K562 (cell line): ENCODE results near the gene NNAT. TPM values are rescaled to one million over a fixed set of nuclear protein-coding genes. Genes with fewer than 3 reads are reported as not detected.
A peak's percentile ranks its signal among the peaks of the same experiment; 100 is the strongest.

Experiments used
- ATAC-seq: fragments of 200-7000 bp; cut with Tn5 transposase; 3 replicates; pipeline ENCODE4 v1.9.1; 2020; ENCODE audit warnings: moderate library complexity
- BruUV-seq: library from RNA; stranded (reverse); fragments of 400-500 nt; replicated peaks from 2 replicates; lab custom pipeline; 2021; lab: Mats Ljungman, UMichigan
- CTCF ChIA-PET: fragments of 300-600 bp; formaldehyde crosslinking; extraction: SDS; loops from one replicate; lab custom pipeline; 2021; ENCODE audit warnings: low intra/inter-chr PET ratio; lab: Yijun Ruan, JAX
- POLR2A ChIA-PET: fragments of 300-600, 350-650 bp; sonication (Branson Sonifier 250); formaldehyde crosslinking; extraction: SDS; loops from one replicate; lab custom pipeline; 2021; ENCODE audit warnings: antibody characterized with exemption, inconsistent platforms; lab: Yijun Ruan, JAX
- DNase-seq, 4 experiments: peaks; one replicate each; pipeline versions ENCODE4 v3.0.0 to v3.0.0-alpha.2; 2011 to 2018; ENCODE audit warnings: low spot score in 3 of 4, mixed read lengths in 3 of 4; ENCODE audit errors: extremely low read depth in 1 of 4
- FAIRE-seq: peaks from 2 replicates; lab custom pipeline; 2011; peaks lifted over from hg19 to GRCh38; lab: Jason Lieb, UNC
- H2AFZ ChIP-seq: 2 replicates; pipeline ENCODE4 v1.6.0; 2011; ENCODE audit warnings: low read depth, low read length, control low read depth, inconsistent platforms
- H3K27ac ChIP-seq: fragments of 200-600 bp; 3 replicates; pipeline ENCODE4 v1.8.0; 2011; ENCODE audit warnings: low read depth, mild to moderate bottlenecking, control low read depth, inconsistent platforms, low read length, moderate library complexity, mixed read lengths; ENCODE audit errors: extremely low read depth
- H3K27me3 ChIP-seq, 2 experiments: fragments of 300-600 bp in 1 of 2; 2 replicates in 1 of 2; 3 replicates in 1 of 2; pipeline versions ENCODE4 v1.6.0 to v1.8.0; 2011; ENCODE audit warnings: inconsistent platforms in 2 of 2, low read length in 2 of 2, mild to moderate bottlenecking in 1 of 2, mixed read lengths in 1 of 2, moderate library complexity in 1 of 2; ENCODE audit not compliant: control insufficient read depth in 2 of 2, insufficient read depth in 2 of 2
- H3K36me3 ChIP-seq: fragments of 300-600 bp; 3 replicates; pipeline ENCODE4 v1.8.0; 2011; ENCODE audit warnings: mild to moderate bottlenecking, low read length, inconsistent platforms; ENCODE audit not compliant: control insufficient read depth, insufficient read depth
- H3K4me1 ChIP-seq, 2 experiments: fragments of 200-600 bp in 1 of 2; replicated peaks in 1 of 2; 2 replicates in 1 of 2; 3 replicates in 1 of 2; pipeline versions ENCODE4 v1.5.1 to v1.8.0; 2011; ENCODE audit warnings: inconsistent platforms in 2 of 2, low read length in 2 of 2, mild to moderate bottlenecking in 1 of 2, mixed read lengths in 1 of 2, moderate library complexity in 1 of 2; ENCODE audit not compliant: control insufficient read depth in 2 of 2, insufficient read depth in 2 of 2
- H3K4me2 ChIP-seq: 2 replicates; pipeline ENCODE4 v1.6.1; 2011; ENCODE audit warnings: low read length, control low read depth, inconsistent platforms, mixed read lengths; ENCODE audit not compliant: insufficient read depth
- H3K4me3 ChIP-seq: fragments of 200-600 bp; sonication (generic), shearing (Covaris generic); 2 replicates; pipeline ENCODE4 v1.5.1; 2016; ENCODE audit warnings: control low read depth, inconsistent platforms
- H3K79me2 ChIP-seq: fragments of 200-600 bp; 3 replicates; pipeline ENCODE4 v1.8.0; 2011; ENCODE audit warnings: low read length, inconsistent platforms; ENCODE audit not compliant: control insufficient read depth, insufficient read depth
- H3K9ac ChIP-seq, 2 experiments: 2 replicates each; pipeline versions ENCODE4 v1.6.0 to v1.6.1; 2011; ENCODE audit warnings: low read depth in 2 of 2, low read length in 2 of 2, control low read depth in 1 of 2, inconsistent platforms in 1 of 2, mild to moderate bottlenecking in 1 of 2, mixed read lengths in 1 of 2; ENCODE audit not compliant: insufficient read depth in 1 of 2
- H3K9me1 ChIP-seq: one replicate; pipeline ENCODE4 v1.6.0; 2011; ENCODE audit warnings: inconsistent platforms, mild to moderate bottlenecking, low read length, moderate library complexity; ENCODE audit not compliant: control insufficient read depth, insufficient read depth
- H3K9me3 ChIP-seq: replicated peaks from 2 replicates; pipeline ENCODE4 v1.5.1; 2011; ENCODE audit warnings: low read depth, low read length, inconsistent platforms; ENCODE audit not compliant: control insufficient read depth, insufficient read depth
- H4K20me1 ChIP-seq: replicated peaks from 2 replicates; pipeline ENCODE4 v1.6.1; 2011; ENCODE audit warnings: low read length, inconsistent platforms, mixed read lengths; ENCODE audit not compliant: control insufficient read depth, insufficient read depth
- NCOA4 ChIP-seq: fragments of 450-650 bp; IDR thresholded peaks from 2 replicates; pipeline ENCODE4 v1.6.1; 2018; ENCODE audit warnings: mild to moderate bottlenecking; ENCODE audit not compliant: partially characterized antibody
- NRF1 ChIP-seq, 2 experiments: fragments of 450-650 bp; IDR thresholded peaks in 1 of 2; conservative IDR thresholded peaks in 1 of 2; 2 replicates each; pipeline ENCODE4 v1.6.1; 2014; ENCODE audit warnings: mild to moderate bottlenecking in 2 of 2
- POLR2G ChIP-seq: fragments of 200-400 bp; formaldehyde crosslinking; IDR thresholded peaks from 2 replicates; pipeline ENCODE4 v1.6.1; 2017; ENCODE audit warnings: low read depth, mild to moderate bottlenecking, antibody characterized with exemption, low read length, moderate library complexity
- RBFOX2 ChIP-seq: fragments of 200-400 bp; formaldehyde crosslinking; IDR thresholded peaks from 2 replicates; pipeline ENCODE4 v1.6.1; 2017; ENCODE audit warnings: low read depth, mild to moderate bottlenecking, low read length, moderate library complexity
- SMC3 ChIP-seq: conservative IDR thresholded peaks from 2 replicates; pipeline ENCODE4 v1.6.1; 2011; ENCODE audit warnings: low read depth, low read length, improper control_type of control experiment; ENCODE audit not compliant: insufficient read depth
- ZNF280B ChIP-seq: fragments of 250-450 bp; sonication (Bioruptor Pico); IDR thresholded peaks from 2 replicates; pipeline ENCODE4 v1.5.1; 2021; ENCODE audit warnings: mild to moderate bottlenecking
- ZNF512 ChIP-seq: IDR thresholded peaks from 2 replicates; pipeline ENCODE4 v1.6.1; 2016; ENCODE audit warnings: missing genetic modification characterization, missing compliant biosample characterization
- WGBS: fragments of 100-300 bp; shearing (Covaris generic); methylation state at CpG from one replicate; pipeline ENCODE4 v1.1.6; 2016; ENCODE audit warnings: low coverage, mixed read lengths; ENCODE audit not compliant: insufficient coverage; ENCODE audit errors: missing lambda C conversion rate; 5-methylcytosine and 5-hydroxymethylcytosine counted together
- in situ Hi-C: fragments of 300-500 bp; cut with MboI; formaldehyde crosslinking; loops from 4 replicates; pipeline ENCODE4 v1.15.0; 2018; ENCODE audit warnings: inconsistent platforms, mixed read lengths
- intact Hi-C: fragments of 100-400 bp; cut with micrococcal nuclease; formaldehyde crosslinking; loops from 2 replicates; pipeline ENCODE4 v1.14.2; 2022
- polyA plus RNA-seq, 8 experiments: library from polyadenylated mRNA; depleted of rRNA in 4 of 8; stranded (reverse) in 5 of 8; unstranded in 3 of 8; fragments of >200 nt; fragmentation: Nextera tagmentation in 2 of 8; fragmentation: Illumina TruSeq in 1 of 8; extraction: Ambion mirVana in 2 of 8; extraction: Trizol in 1 of 8; gene quantifications; 2 replicates each; pipeline versions ENCODE4 v1.2.1 to v1.2.3, GENCODE V29; 2011 to 2014; ENCODE audit warnings: inconsistent platforms in 1 of 8, missing spikeins in 1 of 8
- total RNA-seq, 7 experiments: library from RNA; depleted of rRNA in 6 of 7; stranded (reverse); fragments of >200 nt in 6 of 7; fragmentation: Illumina TruSeq in 2 of 7; extraction: Trizol in 2 of 7; gene quantifications; 2 replicates each; pipeline versions ENCODE4 v1.2.1 to v1.2.3, GENCODE V29; 2011 to 2021; ENCODE audit warnings: low replicate concordance in 1 of 7
- TF ChIP-seq, protein P1 (sequence below): sonication (generic); formaldehyde crosslinking; IDR thresholded peaks from 2 replicates; pipeline ENCODE4 v1.8.1; 2023; ENCODE audit warnings: mild to moderate bottlenecking, missing genetic modification reagents

The NNAT gene
- total and polyA plus RNA-seq, 9 of the 15 experiments (the other 6 are each of a cell fraction or from before 2014, with no cell fraction given) = 0.13 TPM; not detected in 8

GRCh38 chr20:37519508-37520418 lies 1.3 kb upstream of the NNAT start:
- no peak overlapping the region for H2AFZ ChIP-seq
- H3K4me2 ChIP-seq = no peak overlapping the region
- no peaks in the 10 kb centered on the region for H3K27me3 ChIP-seq
- peaks cover 5 to 13% of the 10 kb centered on the region in 2 experiments for H3K4me1 ChIP-seq
- peaks cover 26% of the 10 kb centered on the region; the same call in 1 of the 3 replicates for H3K36me3 ChIP-seq
- DNase-seq = peak in 2 of 4 experiments; percentile 46 to 55
- peak overlapping the region in 1 of 2 experiments; percentile 20; a peak in 1 of 4 replicates for H3K9ac ChIP-seq
- TF ChIP-seq ZNF280B (CRISPR knock-in tag) = no peak
- TF ChIP-seq, protein P1, sequence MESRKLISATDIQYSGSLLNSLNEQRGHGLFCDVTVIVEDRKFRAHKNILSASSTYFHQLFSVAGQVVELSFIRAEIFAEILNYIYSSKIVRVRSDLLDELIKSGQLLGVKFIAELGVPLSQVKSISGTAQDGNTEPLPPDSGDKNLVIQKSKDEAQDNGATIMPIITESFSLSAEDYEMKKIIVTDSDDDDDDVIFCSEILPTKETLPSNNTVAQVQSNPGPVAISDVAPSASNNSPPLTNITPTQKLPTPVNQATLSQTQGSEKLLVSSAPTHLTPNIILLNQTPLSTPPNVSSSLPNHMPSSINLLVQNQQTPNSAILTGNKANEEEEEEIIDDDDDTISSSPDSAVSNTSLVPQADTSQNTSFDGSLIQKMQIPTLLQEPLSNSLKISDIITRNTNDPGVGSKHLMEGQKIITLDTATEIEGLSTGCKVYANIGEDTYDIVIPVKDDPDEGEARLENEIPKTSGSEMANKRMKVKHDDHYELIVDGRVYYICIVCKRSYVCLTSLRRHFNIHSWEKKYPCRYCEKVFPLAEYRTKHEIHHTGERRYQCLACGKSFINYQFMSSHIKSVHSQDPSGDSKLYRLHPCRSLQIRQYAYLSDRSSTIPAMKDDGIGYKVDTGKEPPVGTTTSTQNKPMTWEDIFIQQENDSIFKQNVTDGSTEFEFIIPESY (CRISPR knock-in tag) = 0 out of 2 replicates have a peak, but pooled peaks have one; percentile 45
- TF ChIP-seq RBFOX2 = peak; percentile 21; the same call in 1 of the 2 replicates
- TF ChIP-seq NCOA4 = no peak
- 0 out of 2 replicates have a peak, but pooled peaks have one; percentile 15 for TF ChIP-seq POLR2G
- TF ChIP-seq ZNF512 = no peak
- no peak for TF ChIP-seq NRF1 (conservative IDR thresholded peaks at IDR 0.05 in 1 of 2, IDR thresholded peaks at IDR 0.05 in 1 of 2)
- no peak for TF ChIP-seq SMC3
- ChIA-PET POLR2A (interaction anchor here (1.1 kb wide), 1 partner anchor 27 kb away, joined by 5 read pairs; no protein-coding TSS in a partner anchor), CTCF (no interaction called here)
- no peak overlapping the region for H3K27ac ChIP-seq
- in situ Hi-C loops = no loop called here
- H3K4me3 ChIP-seq = no peak overlapping the region
- H4K20me1 ChIP-seq = no peaks in the 10 kb centered on the region; the same call in 1 of the 2 replicates
- no peak for FAIRE-seq
- H3K9me3 ChIP-seq = no peaks in the 10 kb centered on the region; the same call in 1 of the 2 replicates
- peaks cover 21% of the 10 kb centered on the region for H3K79me2 ChIP-seq
- ATAC-seq = no peak
- 87% methylated on average over 24 of the region's 39 CpGs for WGBS
- BruUV-seq = no TSS peak
- intact Hi-C loops = no loop called here
- no peaks in the 10 kb centered on the region for H3K9me1 ChIP-seq
